Epidermal melanocyte (primary cell): Measurements from ENCODE around the gene CD82.

Experiments used
- DNase-seq: peaks from one replicate; pipeline ENCODE4 v3.0.0; 2011; ENCODE audit warnings: low spot score; ENCODE audit not compliant: insufficient read length

The CD82 gene

GRCh38 chr11:44615913-44616791 is 50.7 kb downstream of the CD82 start:
- DNase-seq, result no peak

- DNase-seq, result no peak
Observed at GRCh38 chr11:44617671-44618461, 52.4 kb downstream of the CD82 start.

GRCh38 chr11:44618561-44619425 is 53.3 kb downstream of the CD82 start:
- DNase-seq, result no peak

- DNase-seq, result no peak
Observed at GRCh38 chr11:44620328-44620725, 54.9 kb downstream of the CD82 start.

GRCh38 chr11:44621140-44621681 is 55.7 kb downstream of the CD82 start:
- peak; percentile 65 for DNase-seq

GRCh38 chr11:44621784-44622183 is 56.3 kb downstream of the CD82 start:
- no peak for DNase-seq

GRCh38 chr11:44622190-44622650 is 56.8 kb downstream of the CD82 start:
- DNase-seq, result no peak

GRCh38 chr11:44622721-44623258 is 57.3 kb downstream of the CD82 start:
- DNase-seq, result no peak

- no peak for DNase-seq
Observed at GRCh38 chr11:44623341-44623730, 57.9 kb downstream of the CD82 start.

GRCh38 chr11:44623731-44624491 is 58.4 kb downstream of the CD82 start:
- DNase-seq, result no peak

GRCh38 chr11:44624761-44625221 is 59.3 kb downstream of the CD82 start:
- DNase-seq, result no peak

- no peak for DNase-seq
Observed at GRCh38 chr11:44625759-44626523, 60.5 kb downstream of the CD82 start.

- DNase-seq, result no peak
Observed at GRCh38 chr11:44626645-44627044, 61.2 kb downstream of the CD82 start.

- DNase-seq, result no peak
Observed at GRCh38 chr11:44627165-44627789, 61.8 kb downstream of the CD82 start.

- DNase-seq, result peak; percentile 40
Observed at GRCh38 chr11:44627911-44628729, 62.7 kb downstream of the CD82 start.

GRCh38 chr11:44628730-44629700 is 63.6 kb downstream of the CD82 start:
- DNase-seq, result no peak
